Uterus (tissue), 4 donors: Measurements from ENCODE around the gene TSPAN3. TPM values are rescaled to one million over a fixed set of nuclear protein-coding genes. Genes with fewer than 3 reads are reported as not detected.

Experiments used
- DNase-seq, 2 donors: peaks; one replicate each; pipeline ENCODE4 v3.0.0-alpha.2; 2019 to 2020
- H3K27ac ChIP-seq, 2 donors: fragments of 200-600 bp; sonication (generic); 1 replicate in 1 of 2; 2 replicates in 1 of 2; pipeline ENCODE4 v1.5.1; 2016 to 2018
- H3K27me3 ChIP-seq, 2 donors: fragments of 200-600 bp; sonication (generic); one replicate each; pipeline ENCODE4 v1.5.1; 2018 to 2019; ENCODE audit warnings: control low read depth in 1 of 2
- H3K36me3 ChIP-seq, 2 donors: fragments of 200-600 bp; sonication (generic); one replicate each; pipeline ENCODE4 v1.5.1; 2019; ENCODE audit warnings: control low read depth in 1 of 2
- H3K4me1 ChIP-seq, 2 donors: fragments of 200-600 bp; sonication (generic); one replicate each; pipeline ENCODE4 v1.5.1; 2018 to 2019; ENCODE audit warnings: control low read depth in 1 of 2
- H3K4me3 ChIP-seq, 2 donors: fragments of 200-600 bp; sonication (generic); 1 replicate in 1 of 2; 2 replicates in 1 of 2; pipeline ENCODE4 v1.5.1; 2018 to 2019; ENCODE audit warnings: mild to moderate bottlenecking in 1 of 2
- H3K9me3 ChIP-seq, 2 donors: fragments of 200-600 bp; sonication (generic); one replicate each; pipeline ENCODE4 v1.5.1; 2019; ENCODE audit warnings: control low read depth in 1 of 2
- CTCF ChIP-seq, 4 experiments: fragments of 200-600 bp in 2 of 4; fragments of 450-650 bp in 2 of 4; sonication (generic) in 2 of 4; IDR thresholded peaks; one replicate each; pipeline ENCODE4 v1.5.1; 2016 to 2019; ENCODE audit warnings: antibody characterized with exemption in 4 of 4, mild to moderate bottlenecking in 2 of 4, moderate library complexity in 1 of 4
- POLR2A ChIP-seq, 2 donors: fragments of 450-650 bp; IDR thresholded peaks; one replicate each; pipeline ENCODE4 v1.6.1; 2016; ENCODE audit warnings: antibody characterized with exemption in 2 of 2, mild to moderate bottlenecking in 1 of 2, moderate library complexity in 1 of 2
- intact Hi-C: fragments of 100-400 bp; cut with DNase I; formaldehyde crosslinking; loops from one replicate; pipeline ENCODE4 v1.15.1; 2023; ENCODE audit warnings: low total_unique reads
- total RNA-seq, 4 donors: library from RNA; depleted of rRNA in 3 of 4; stranded (reverse); fragments of >200 nt in 3 of 4; gene quantifications; one replicate each; pipeline versions ENCODE4 v1.1.0 to v1.2.4, GENCODE V29; 2014 to 2023
- donor health status: DM: yes; HTN: yes; CAD: no.

TSPAN3 gene
- total RNA-seq, 4 donors from 2014 or later = 62.0 to 446 (median 114) TPM

- intact Hi-C loops = no loop called here
- Histone ChIP-seq H3K36me3 (no peaks in the 10 kb centered on the region), H3K27ac (no peak overlapping the region), H3K9me3 (no peaks in the 10 kb centered on the region), H3K4me1 (peaks cover 0 to 6% of the 10 kb centered on the region in 2 donors), H3K4me3 (no peak overlapping the region), H3K27me3 (no peaks in the 10 kb centered on the region)
- no peak for DNase-seq
- TF ChIP-seq POLR2A (IDR thresholded peaks at IDR 0.05) (no peak), CTCF (IDR thresholded peaks at IDR 0.05) (no peak)
Observed at GRCh38 chr15:77063249-77063648, 7.7 kb downstream of the TSPAN3 start.

- Histone ChIP-seq H3K9me3 (no peaks in the 10 kb centered on the region), H3K27ac (no peak overlapping the region), H3K4me1 (peaks cover 0 to 6% of the 10 kb centered on the region in 2 donors), H3K4me3 (no peak overlapping the region), H3K36me3 (no peaks in the 10 kb centered on the region), H3K27me3 (no peaks in the 10 kb centered on the region)
- DNase-seq = no peak
- TF ChIP-seq POLR2A (IDR thresholded peaks at IDR 0.05) (no peak), CTCF (IDR thresholded peaks at IDR 0.05) (no peak)
- intact Hi-C loops = no loop called here
Observed at GRCh38 chr15:77060546-77060945, 10.4 kb downstream of the TSPAN3 start.

- Histone ChIP-seq H3K9me3 (no peaks in the 10 kb centered on the region), H3K4me1 (peaks cover 0 to 6% of the 10 kb centered on the region in 2 donors), H3K27me3 (no peaks in the 10 kb centered on the region), H3K27ac (no peak overlapping the region), H3K36me3 (no peaks in the 10 kb centered on the region), H3K4me3 (no peak overlapping the region)
- no peak for DNase-seq
- no peak for TF ChIP-seq POLR2A (IDR thresholded peaks at IDR 0.05)
- TF ChIP-seq CTCF (IDR thresholded peaks at IDR 0.05) = no peak
- intact Hi-C loops = no loop called here
Observed at GRCh38 chr15:77059786-77060361, 11.0 kb downstream of the TSPAN3 start.

- no peak for DNase-seq
- Histone ChIP-seq H3K36me3 (no peaks in the 10 kb centered on the region), H3K4me3 (no peak overlapping the region), H3K27ac (no peak overlapping the region), H3K9me3 (no peaks in the 10 kb centered on the region), H3K27me3 (no peaks in the 10 kb centered on the region), H3K4me1 (peaks cover 0 to 6% of the 10 kb centered on the region in 2 donors)
- TF ChIP-seq POLR2A (IDR thresholded peaks at IDR 0.05) (no peak), CTCF (IDR thresholded peaks at IDR 0.05) (no peak)
- intact Hi-C loops = no loop called here
Observed at GRCh38 chr15:77058468-77058867, 12.4 kb downstream of the TSPAN3 start.

- no peak for TF ChIP-seq CTCF (IDR thresholded peaks at IDR 0.05)
- no peak for TF ChIP-seq POLR2A (IDR thresholded peaks at IDR 0.05)
- DNase-seq = no peak
- Histone ChIP-seq H3K27me3 (no peaks in the 10 kb centered on the region), H3K27ac (no peak overlapping the region), H3K4me3 (no peak overlapping the region), H3K4me1 (peaks cover 0 to 6% of the 10 kb centered on the region in 2 donors), H3K36me3 (no peaks in the 10 kb centered on the region), H3K9me3 (no peaks in the 10 kb centered on the region)
- intact Hi-C loops = no loop called here
Observed at GRCh38 chr15:77057685-77058084, 13.2 kb downstream of the TSPAN3 start.
